NCI-H82 treated with DMSO at 0.1 percent for 48 hours (cell line): ENCODE data around the gene PFKFB1.

Experiments
- DNase-seq: peaks from one replicate; lab custom pipeline; 2025; ENCODE audit not compliant: unreplicated experiment; lab: John Stamatoyannopoulos, UW

The PFKFB1 gene

DNA sequence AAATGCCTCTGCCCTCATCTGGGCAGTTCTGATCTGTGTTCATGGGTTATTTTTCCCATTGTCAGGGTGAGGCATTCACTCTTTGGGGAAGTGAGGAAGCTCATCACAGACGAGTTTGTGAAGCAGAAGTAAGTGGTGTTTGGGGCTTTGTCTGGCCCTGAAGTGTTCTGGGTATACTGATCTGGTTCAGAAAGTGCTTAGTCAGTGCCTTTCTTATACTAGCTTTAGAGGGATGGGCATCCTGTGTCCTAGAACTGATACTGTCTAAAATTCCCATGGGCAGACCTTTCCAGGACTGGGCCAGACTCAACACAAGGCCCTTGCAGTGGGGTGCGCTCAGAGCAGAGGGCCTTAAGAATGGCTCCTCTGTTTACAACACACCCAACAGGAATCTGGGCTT is 67.0 kb downstream of the PFKFB1 start:
- DNase-seq, result no peak

DNA sequence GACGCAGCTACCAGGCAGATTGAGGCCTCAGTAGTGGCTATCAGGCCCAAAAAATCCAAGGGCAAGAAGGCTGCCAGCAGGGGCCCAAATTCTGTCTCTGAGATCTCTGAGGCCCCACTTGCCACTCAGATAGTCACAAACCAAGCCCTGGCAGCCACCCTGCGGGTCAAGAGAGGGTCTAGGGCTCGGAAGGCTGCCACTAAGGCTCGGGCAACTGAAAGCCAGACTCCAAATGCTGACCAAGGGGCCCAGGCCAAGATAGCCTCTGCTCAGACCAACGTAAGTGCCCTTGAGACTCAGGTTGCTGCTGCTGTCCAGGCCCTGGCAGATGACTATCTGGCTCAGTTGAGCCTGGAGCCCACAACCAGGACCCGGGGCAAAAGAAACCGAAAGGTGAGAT is 70.6 kb downstream of the PFKFB1 start:
- no peak for DNase-seq

DNA sequence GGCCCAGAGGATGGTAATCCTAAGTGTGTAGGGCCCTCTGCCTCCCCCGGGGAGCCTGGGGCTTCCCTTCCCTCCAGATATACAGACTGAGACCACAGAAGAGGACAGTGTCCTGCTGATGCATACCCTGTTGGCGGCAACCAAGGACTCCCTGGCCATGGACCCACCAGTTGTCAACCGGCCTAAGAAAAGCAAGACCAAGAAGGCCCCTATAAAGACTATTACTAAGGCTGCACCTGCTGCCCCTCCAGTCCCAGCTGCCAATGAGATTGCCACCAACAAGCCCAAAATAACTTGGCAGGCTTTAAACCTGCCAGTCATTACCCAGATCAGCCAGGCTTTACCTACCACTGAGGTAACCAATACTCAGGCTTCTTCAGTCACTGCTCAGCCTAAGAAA is 71.4 kb downstream of the PFKFB1 start:
- DNase-seq, result no peak

GRCh38 chrX:54921427-54922021 is 72.5 kb downstream of the PFKFB1 start:
- peak; percentile 58 for DNase-seq

DNA sequence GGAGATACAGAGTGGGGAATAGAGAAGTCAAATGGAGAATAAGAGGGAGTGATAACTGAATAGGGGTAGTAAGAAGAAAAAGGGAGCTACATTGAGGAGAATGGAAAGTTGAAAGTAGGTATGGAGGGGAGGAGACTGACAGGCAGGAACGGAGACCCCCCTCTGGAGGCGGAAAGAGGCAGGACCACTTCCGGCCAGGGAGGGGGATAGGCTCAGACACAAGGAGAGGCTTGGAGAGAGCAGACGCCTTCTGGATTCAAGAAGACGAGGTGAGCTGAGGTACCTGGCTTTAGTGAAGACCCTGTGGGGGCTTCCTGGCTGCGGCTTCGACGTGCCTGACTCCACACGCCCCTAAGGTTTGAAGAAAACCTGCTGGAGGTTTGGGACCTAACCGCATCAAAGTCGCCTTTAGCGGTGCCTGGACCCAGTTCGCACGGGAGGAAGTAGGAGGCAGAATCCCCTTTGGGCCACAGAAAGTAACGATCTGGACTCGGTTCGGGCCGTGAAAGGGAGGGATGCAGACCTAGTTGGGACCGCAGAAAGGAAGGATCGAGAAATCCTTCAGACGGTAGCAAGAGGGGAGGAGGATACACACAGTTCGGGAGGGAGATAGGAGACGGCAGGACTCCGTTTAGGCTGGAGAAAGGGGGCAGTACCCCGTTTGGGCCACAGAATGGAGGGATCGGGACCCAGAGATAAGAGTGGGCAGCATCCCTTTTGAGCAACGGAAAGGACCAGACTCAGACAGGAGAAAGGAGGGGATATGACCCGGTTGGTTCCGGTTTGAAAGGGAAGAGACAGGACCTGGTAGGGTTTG is 73.2 kb downstream of the PFKFB1 start, which contains the start of gene TRO:
TSS of gene TRO (plus strand) at position 215 of the 817 bp plus-strand sequence. CDS start 1,423 bp downstream, outside the sequence.
- DNase-seq, result peak; percentile 36

DNA sequence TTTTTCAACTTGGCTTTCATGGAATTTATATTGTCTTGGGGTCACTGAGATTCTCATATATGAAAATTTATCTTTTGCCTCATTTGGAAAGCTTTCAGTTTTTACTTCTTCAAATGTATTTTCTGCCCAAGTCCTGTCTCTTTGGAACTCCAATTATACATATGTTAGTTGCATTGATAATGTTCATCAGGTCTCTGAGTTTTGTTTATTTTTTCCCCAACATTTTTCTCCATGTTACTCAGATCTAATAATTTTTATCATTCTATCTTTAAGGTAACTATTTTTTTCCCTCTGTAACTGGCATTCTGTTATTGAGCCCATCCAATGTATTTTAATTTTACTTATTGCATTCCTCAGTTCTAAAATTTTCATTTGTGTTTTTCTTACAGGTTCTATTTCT is 84.0 kb downstream of the PFKFB1 start:
- DNase-seq, result no peak

DNA sequence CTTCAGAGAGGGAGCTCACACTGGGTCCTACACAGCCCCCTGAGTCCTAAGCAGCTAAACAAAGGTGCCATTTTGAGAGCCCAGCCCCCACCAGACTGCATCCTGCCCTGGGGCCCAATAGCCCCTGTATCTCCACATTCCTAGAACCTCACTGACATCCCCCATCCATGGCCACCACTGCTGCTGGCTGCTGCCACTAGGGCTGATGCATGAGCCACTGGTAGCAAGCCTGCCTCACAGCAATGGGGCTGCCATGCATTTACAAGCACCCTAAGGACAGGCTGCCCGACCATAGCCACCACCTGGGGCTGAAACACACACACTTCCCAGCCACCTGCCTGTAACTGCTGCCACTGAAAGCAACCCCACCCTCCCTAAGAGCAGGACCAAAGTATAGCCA is 99.8 kb downstream of the PFKFB1 start:
- no peak for DNase-seq

- no peak for DNase-seq
Measured at GRCh38 chrX:54891573-54891972, 102.4 kb downstream of the PFKFB1 start.

GRCh38 chrX:54885740-54886139 is 108.2 kb downstream of the PFKFB1 start:
- DNase-seq, result no peak
